ENCODE measurements around the gene PARP9. TPM values are rescaled to one million over a fixed set of nuclear protein-coding genes. Genes with fewer than 3 reads are reported as not detected.

PARP9 gene
- total and polyA plus RNA-seq, 2 of the 8 experiments (the other 6 are each of a cell fraction or from before 2014, with no cell fraction given) = 3.7 to 4.5 TPM

GRCh38 chr3:122533480-122533879 is 30.6 kb downstream of the PARP9 start:
- peaks cover 0 to 7% (median 2%) of the 10 kb centered on the region in 4 experiments; a peak in 3 of 7 replicates for H3K4me1 ChIP-seq (replicated peaks in 1 of 4; ENCODE audit: control insufficient read depth in 3 of 4, insufficient read depth in 4 of 4, low read length in 3 of 4)
- no peak overlapping the region for H3K4ac ChIP-seq (replicated peaks; ENCODE audit: insufficient read length, low read depth, low read length)
- 91% methylated on average over 2 of the region's 2 CpGs; no CpG with 5 or more reads in 1 of the 2 experiments for WGBS, 2 experiments (ENCODE audit: extremely low coverage in 1 of 2, insufficient coverage in 1 of 2, insufficient read length in 1 of 2, insufficient replicate concordance in 2 of 2, low coverage in 1 of 2, low lambda C conversion rate in 2 of 2, missing lambda C conversion rate in 1 of 2)
- no peak overlapping the region for H2BK20ac ChIP-seq (ENCODE audit: low read length)
- no peaks in the 10 kb centered on the region for H4K20me1 ChIP-seq (replicated peaks in 1 of 2; ENCODE audit: control insufficient read depth in 1 of 2, insufficient read depth in 2 of 2, low read length in 2 of 2)
- CTCF ChIA-PET (ENCODE audit: partially characterized antibody) = interaction anchor here (1.0 kb wide), 1 partner anchor 21 kb away, joined by 4 read pairs; no protein-coding TSS in a partner anchor
- H3K27ac ChIP-seq (ENCODE audit: low read depth, low read length) = no peak overlapping the region
- no peak overlapping the region for H4K5ac ChIP-seq (ENCODE audit: insufficient read length, low read depth, low read length)
- H3K79me1 ChIP-seq (ENCODE audit: low read depth, low read length) = no peaks in the 10 kb centered on the region
- DNase-seq (ENCODE audit: low read depth in 1 of 2, low spot score in 2 of 2) (no peak), FAIRE-seq (no peak)
- H3K4me2 ChIP-seq (ENCODE audit: insufficient read depth in 1 of 2, low read depth in 2 of 2, low read length in 2 of 2) = no peak overlapping the region
- no peak overlapping the region for H2AK5ac ChIP-seq (ENCODE audit: low read depth, low read length)
- H2BK12ac ChIP-seq (ENCODE audit: low read depth, low read length) = no peak overlapping the region
- H2AFZ ChIP-seq (ENCODE audit: low read length) = no peak overlapping the region
- H3K23me2 ChIP-seq (ENCODE audit: low read depth, low read length) = no peaks in the 10 kb centered on the region
- H3K14ac ChIP-seq (ENCODE audit: insufficient read length) = no peak overlapping the region
- no peak overlapping the region for H3K4me3 ChIP-seq (ENCODE audit: extremely low read depth in 1 of 4, insufficient read depth in 2 of 4, low read depth in 3 of 4, low read length in 4 of 4)
- no peak overlapping the region for H4K91ac ChIP-seq (replicated peaks; ENCODE audit: insufficient read length, low read length)
- H3K23ac ChIP-seq (ENCODE audit: insufficient read length) = no peak overlapping the region
- H2BK5ac ChIP-seq (ENCODE audit: low read depth, low read length) = no peak overlapping the region
- H3K36me3 ChIP-seq (ENCODE audit: control insufficient read depth in 2 of 4, insufficient read depth in 4 of 4, low read length in 3 of 4) = no peaks in the 10 kb centered on the region
- no peak overlapping the region for H2BK120ac ChIP-seq (replicated peaks; ENCODE audit: low read depth, low read length)
- POLR2A ChIA-PET (ENCODE audit: partially characterized antibody) = no interaction called here
- no peaks in the 10 kb centered on the region for H3K27me3 ChIP-seq (replicated peaks in 1 of 4; ENCODE audit: control insufficient read depth in 3 of 4, extremely low read depth in 1 of 4, insufficient read depth in 3 of 4, low read length in 3 of 4)
- no peaks in the 10 kb centered on the region for H3K79me2 ChIP-seq (ENCODE audit: control insufficient read depth in 1 of 2, insufficient read depth in 2 of 2, low read length in 2 of 2)
- H3K56ac ChIP-seq (replicated peaks; ENCODE audit: insufficient read length, low read depth, low read length) = no peak overlapping the region
- H3K18ac ChIP-seq (ENCODE audit: extremely low read depth, low read length) = no peak overlapping the region
- H4K8ac ChIP-seq (ENCODE audit: extremely low read depth, insufficient read depth, low read length) = no peak overlapping the region
- no peak for TF ChIP-seq RXRA (IDR thresholded peaks at IDR 0.05; ENCODE audit: insufficient read depth, low read depth, low read length)
- no peaks in the 10 kb centered on the region; a peak in 1 of 4 replicates for H3K9me3 ChIP-seq (ENCODE audit: insufficient read depth in 2 of 2, low read depth in 1 of 2, low read length in 1 of 2)
- no peak overlapping the region for H2BK15ac ChIP-seq (ENCODE audit: low read length)
- no peak overlapping the region for H3K9ac ChIP-seq (replicated peaks in 1 of 4; ENCODE audit: extremely low read depth in 1 of 4, low read depth in 3 of 4, low read length in 3 of 4)
